ENCODE data around the gene CIB4.

DNA sequence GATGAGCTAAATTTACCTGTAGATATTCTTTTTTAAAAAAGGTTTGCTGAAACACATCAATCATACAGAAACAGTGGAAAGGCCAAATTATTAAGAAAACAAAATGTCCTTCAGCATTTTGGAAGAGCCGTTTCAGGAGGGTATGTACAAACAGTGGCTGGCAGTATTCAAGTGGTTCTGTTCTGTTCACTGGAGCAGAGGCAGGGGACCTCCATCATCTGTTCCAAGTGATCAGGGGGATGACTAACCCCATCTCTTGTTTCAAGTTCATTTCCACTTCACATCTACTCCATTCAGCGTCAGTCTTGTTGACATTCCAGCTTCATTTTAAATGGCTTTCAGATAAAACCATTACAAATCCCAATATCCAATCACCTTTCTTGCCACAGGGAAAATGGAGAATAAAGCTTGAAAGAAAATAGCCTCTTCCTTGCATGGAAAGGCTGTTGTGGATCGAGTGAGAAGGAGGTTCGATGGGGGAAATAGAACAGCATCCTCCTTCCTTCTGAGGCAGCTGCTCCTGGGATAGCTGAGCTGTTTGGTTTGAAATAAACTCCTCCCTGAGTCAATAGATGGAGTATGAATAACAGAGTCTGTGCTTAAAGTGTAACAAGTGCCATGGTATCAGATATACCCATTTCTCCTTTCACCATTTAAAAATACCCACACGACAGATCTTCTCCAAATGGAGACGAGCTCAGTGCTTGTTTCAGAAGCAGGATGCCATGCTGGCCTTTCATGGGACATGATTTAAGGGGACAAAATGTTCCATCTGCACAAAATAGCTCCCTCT is 99.6 kb downstream of the CIB4 start:
- TF ChIP-seq POLR2AphosphoS5 (IDR thresholded peaks at IDR 0.05; ENCODE audit: low read depth, low read length) = no peak
- TF ChIP-seq REST (IDR thresholded peaks at IDR 0.05; ENCODE audit: insufficient read depth in 1 of 2, low read depth in 2 of 2, low read length in 2 of 2) = no peak
